T-helper 2 cell (primary cell): ENCODE data around the gene BRICD5.

ENCODE experiments used
- DNase-seq, 5 experiments: peaks; one replicate each; pipeline versions ENCODE4 v3.0.0 to v3.0.0-alpha.2; 2012 to 2022

Gene BRICD5

DNA sequence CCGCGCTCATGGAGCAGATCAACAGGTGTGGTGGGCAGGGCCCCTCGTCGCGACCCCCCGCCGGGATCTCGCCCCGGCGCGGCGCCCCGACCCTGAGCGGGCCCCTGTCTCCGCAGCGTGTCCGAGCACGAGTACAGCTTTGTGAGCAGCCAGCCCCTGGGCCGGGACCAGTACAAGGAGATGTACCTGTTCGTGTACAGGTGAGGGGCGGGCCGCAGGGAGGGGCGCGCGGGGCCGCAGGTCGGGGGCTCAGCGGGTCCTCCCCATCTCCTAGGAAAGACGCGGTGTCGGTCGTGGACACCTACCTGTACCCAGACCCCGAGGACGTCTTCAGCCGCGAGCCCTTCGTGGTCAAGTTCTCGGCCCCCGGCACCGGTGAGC lies 26.4 kb upstream of the BRICD5 start:
- DNase-seq, result no peak

DNA sequence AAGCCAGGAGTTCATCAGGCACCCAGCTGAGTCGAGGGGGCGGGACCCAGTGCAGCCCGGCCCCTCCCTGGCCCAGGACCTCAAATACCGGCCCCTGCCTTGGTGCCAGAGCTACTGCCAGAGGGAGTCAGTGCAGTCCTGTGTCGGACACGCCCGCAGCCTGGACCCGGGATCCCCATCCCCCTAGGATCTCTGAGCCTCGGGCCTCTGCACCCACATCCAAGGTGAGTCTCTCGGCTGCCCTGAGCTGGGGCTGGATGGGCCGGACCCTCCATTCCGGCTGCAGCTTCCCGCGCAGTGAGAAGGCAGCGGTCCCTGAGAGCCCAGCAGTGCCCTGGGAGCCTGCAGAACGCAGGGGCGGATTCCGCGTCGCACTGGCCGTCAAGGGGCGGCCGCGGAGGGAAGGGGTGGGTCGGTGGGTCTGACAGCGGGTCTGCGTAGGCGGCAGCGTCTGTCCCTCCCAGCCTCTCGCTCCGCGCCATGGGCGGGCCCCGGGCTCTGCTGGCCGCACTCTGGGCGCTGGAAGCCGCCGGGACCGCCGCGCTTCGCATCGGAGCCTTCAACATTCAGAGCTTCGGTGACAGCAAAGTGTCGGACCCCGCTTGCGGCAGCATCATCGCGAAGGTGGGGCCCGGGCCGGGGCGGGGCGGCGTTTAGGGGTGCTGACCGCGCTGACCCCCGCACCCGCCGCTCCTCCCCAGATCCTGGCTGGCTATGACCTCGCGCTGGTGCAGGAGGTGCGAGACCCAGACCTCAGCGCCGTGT lies 25.9 kb upstream of the BRICD5 start, which contains the start of gene DNASE1L2:
DNASE1L2 (plus strand) TSS at position 108 of the 765 bp plus-strand sequence; CDS start at position 481, 373 bp downstream.
- no peak for DNase-seq

GRCh38 chr16:2235695-2236336 lies 25.2 kb upstream of the BRICD5 start:
- no peak for DNase-seq

DNA sequence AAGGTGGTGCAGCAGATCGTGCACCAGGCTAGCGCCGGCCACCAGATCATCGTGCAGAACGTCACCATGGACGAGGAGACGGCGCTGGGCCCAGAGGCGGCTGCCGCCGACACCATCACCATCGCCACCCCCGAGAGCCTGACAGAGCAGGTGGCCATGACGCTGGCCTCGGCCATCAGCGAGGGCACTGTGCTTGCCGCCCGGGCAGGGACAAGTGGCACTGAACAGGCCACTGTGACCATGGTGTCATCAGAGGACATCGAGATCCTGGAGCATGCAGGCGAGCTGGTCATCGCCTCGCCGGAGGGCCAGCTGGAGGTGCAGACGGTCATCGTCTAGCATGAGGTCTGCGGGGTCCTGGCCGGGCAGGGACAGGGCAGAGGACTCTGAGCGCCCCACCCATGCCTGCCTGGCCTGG lies 24.6 kb upstream of the BRICD5 start:
- DNase-seq, result no peak

DNA sequence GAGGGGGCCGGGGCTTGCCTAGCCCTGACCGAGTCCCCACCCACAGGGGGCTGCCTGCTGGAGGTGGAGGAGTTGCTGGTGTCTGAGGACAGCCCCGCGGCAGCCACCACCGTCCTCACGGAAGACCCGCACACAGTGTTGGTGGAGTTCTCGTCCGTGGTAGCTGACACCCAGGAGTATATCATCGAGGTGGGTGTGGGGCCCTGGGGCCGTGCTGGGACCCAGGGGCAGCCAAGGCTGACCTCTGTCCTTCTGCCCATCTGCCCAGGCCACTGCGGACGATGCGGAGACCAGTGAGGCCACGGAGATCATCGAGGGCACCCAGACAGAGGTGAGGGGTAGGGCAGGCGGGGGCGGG lies 24.1 kb upstream of the BRICD5 start:
- no peak for DNase-seq

GRCh38 chr16:2233872-2234812 lies 23.5 kb upstream of the BRICD5 start:
- DNase-seq, result no peak

- DNase-seq, result no peak
These were observed 22.5 kb upstream of the BRICD5 start for GRCh38 chr16:2233046-2233775.

GRCh38 chr16:2232094-2232990 lies 21.7 kb upstream of the BRICD5 start:
- no peak for DNase-seq

DNA sequence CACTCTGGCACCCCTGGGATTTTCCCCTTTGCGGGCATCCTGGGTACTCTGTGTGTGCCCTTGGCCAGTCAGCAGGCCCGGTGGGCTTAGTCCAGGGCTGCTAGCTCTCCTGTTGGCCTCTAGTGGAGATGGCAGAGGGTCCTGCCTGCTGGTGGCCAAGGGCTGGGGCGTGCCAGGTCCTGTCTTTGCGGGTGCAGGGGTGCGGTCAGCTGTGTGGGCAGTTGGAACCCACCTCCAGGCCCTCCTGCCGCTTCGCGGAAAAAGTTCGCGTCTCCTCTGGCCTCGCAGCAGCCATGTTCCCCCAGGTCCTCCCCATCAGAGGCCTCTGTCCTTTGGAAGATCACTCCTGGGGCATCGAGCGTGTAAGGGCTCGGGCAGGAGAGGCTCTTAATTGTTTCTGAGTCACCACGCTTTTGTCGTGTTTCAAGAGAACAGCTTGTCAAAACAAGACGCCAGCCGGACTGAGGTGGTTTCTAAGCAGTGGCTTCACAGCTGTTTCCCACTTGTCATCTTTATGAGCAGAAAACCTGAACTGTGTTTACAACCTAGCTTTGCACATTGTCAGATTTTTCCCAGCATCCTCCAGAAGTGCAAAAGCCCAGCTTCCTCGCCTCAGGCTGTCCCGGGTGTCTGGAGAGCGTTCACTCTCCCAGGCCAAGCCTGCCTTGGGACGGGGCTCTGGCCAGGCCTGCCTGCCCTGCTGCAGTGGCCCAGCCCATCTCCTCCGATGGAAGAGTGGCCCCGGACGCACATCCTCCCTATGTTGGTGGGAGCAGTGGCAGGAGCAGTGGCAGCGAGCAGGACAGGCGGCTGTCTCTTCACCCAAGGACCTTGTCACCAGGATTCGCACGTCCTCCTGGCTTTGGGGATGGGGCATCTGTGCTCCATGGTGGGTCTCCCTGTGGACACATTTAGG lies 20.6 kb upstream of the BRICD5 start:
- DNase-seq, result no peak

DNA sequence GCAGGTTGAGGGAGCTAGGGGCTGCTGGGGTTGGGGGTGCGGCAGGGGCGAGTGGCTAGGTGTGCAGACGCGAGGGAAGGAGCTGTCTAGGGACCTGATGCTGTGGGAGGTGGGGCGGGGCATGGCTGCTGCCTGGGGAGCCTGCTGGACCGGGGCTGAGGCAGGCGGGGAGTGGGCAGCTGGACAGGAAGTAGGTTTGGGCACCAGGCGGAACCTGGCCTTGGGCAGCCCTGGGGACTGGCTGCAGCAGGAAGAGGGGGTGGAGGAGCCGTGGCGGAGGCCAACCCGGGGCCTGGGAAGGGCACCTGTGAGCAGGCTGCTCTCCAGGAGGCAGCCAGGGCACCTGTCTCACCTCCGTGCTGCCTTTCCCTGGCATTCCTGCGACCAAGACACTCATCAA lies 19.7 kb upstream of the BRICD5 start:
- no peak for DNase-seq

GRCh38 chr16:2229632-2230250 lies 19.1 kb upstream of the BRICD5 start:
- no peak for DNase-seq

DNA sequence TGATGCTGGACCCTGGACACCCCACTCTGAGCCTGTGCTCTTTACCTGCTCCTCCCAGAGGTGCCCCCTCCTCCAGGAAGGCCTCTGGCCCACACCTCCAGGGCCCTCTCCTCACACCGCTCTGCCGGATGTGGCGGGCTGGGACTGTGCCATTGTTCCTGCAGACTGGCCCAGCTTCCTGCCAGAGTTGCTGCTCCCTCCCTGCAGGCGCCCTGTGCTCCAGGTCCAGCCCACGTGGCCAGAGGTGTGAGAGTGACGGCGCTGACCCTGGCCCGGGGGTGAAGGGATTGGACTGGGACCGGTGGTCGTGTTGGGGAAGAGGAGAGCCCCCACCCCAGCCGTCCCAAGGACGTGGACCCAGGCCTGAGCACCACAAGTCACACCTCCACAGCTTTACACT lies 18.4 kb upstream of the BRICD5 start:
- DNase-seq, result no peak

- no peak for DNase-seq
These were observed 17.6 kb upstream of the BRICD5 start for GRCh38 chr16:2228161-2228824.

DNA sequence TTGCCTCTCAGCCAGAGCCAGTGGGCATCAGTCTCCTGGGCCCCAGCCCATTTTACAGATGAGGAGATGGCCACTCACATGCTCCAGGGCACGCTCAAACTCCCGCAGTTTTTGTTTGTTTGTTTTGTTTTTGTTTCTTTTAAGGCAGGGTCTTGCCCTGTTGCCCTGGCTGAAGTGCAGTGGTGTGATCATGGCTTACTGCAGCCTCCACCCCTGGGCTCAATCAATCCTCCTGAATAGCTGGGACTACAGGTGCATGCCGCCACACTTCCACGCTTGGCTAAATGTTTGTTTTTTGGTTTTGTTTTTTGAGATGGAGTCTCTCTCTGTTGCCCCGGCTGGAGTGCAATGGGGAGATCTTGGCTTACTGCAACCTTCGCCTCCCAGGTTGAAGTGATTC lies 16.3 kb upstream of the BRICD5 start:
- no peak for DNase-seq

DNA sequence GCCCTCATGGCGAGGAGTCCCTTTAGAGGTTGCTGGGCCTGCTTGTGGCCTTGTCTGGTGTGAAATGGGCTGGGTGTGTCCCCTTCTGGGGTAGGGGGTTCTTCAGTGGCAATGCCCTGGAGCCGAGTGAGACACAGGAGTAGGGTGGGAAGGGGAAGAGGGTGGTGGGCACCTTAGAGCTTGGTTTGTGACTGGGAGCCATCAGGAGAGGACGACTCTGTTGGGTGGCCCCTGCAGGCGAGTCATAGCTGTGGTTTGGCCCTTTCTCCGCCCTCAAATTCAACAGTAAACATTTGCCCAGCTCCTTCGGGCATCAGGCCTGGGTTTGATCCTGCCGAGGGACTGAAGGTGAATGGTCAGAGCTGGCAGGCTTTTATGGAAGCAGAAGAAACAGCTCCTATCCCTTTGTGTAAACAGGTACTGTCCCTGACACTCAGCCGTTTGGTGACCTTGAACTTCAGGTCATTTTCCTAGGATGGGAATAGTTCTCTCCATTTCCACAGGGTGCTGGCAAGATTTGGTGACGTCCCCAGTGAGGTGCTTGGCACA lies 15.7 kb upstream of the BRICD5 start:
- DNase-seq, result no peak

DNA sequence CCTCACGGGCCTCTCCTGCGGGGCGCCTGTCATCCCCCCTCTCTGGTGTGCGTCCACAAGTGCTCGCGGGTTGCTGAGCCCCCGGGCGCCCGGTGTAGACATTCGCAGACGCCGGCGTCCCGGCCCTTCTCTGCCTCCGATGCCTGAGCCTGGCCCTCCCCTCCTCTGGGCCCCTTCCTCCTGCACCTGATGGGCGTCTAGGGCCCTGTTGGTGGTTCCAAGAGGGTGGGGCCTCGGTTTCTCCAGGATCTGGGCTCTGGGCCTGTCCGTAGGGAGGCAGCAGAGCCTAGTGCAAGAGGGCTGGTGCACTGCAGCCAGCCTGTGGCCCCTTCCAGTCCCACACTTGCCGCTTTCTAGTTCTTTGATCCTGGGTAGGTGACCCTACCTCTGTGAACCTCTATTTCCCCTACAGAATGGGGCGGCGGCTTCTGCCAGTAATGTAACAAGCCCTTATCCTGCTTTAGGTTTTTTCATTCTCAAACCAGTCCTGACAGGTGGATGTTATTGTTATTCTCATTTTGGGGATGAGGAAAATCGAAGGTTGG lies 13.4 kb upstream of the BRICD5 start:
- DNase-seq, result peak in 1 of 5 experiments; percentile 42

DNA sequence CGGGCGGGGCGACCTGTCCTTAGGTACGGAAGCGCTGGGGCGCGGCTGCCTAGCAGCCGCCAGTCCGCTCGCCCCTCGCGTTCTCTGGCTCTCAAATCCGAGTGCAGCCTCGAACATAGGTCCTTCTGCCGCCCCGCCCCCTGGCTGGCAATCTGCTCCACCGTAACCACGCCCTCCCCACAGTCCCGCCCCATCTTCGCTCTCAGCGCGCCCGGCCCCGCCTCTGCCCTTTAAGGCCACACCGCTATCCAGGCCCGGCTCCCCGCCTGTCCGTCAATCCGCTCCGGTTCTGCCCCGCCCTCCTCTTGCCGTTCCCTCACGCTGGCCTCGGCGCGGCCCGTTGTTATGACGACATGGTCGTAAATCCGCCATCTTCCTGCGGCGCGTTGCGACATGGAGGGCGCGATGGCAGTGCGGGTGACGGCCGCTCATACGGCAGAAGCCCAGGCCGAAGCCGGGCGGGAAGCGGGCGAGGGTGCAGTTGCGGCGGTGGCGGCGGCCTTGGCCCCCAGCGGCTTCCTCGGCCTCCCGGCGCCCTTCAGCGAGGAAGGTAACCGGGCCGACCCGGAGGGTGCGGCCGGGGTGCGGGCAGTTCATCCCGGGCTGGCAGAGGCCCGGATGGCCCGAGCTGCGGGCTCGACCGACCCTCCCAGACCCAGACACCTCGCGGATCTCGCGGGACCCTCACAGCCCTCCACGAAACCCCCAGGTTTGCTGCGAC lies 12.7 kb upstream of the BRICD5 start, which contains the start of gene E4F1:
E4F1 (plus strand) TSS at position 371 of the 721 bp plus-strand sequence; CDS start at position 394, 23 bp downstream.
- DNase-seq, result peak; percentile 98 to 100 (median 99)

DNA sequence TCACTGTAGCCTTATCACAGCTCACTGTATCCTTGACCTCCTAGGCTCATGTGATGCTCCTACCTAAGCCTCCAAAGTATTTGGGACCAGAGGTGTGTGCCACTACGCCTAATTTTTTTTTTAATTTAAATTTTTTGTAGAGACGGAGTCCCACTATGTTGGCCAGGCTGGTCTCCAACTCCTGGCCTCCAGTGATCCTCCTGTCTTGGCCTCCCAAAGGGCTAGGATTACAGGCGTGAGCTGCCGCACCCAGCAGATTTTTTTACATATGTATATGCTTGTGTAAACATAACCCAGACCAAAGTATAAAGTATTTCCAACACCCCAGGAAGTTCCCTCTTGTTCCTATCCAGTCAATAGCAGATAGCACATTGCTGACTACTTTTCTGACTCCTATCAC lies 5.7 kb upstream of the BRICD5 start:
- DNase-seq, result no peak
